Activated CD4-positive, alpha-beta T cell treated with anti-CD3 and anti-CD28 coated beads, Interleukin-2, Interleukin-6, amounts not matched to agents 100 ng/mL and 50 ng/mL, durations not matched to agents 16 hours and 8 hours (primary cell): ENCODE data around the gene OR51B2.
"Not testable (repeated sequence)": the region's sequence is repeated elsewhere in the genome, so short reads cannot be mapped to it uniquely, and the experiment has no call there.

Experiments
- DNase-seq: peaks from one replicate; pipeline ENCODE4 v3.0.0-alpha.2; 2020

OR51B2 gene

GRCh38 chr11:5310423-5310822, 13.7 kb downstream of the OR51B2 start:
- DNase-seq, result no peak

GRCh38 chr11:5307256-5308019, 16.7 kb downstream of the OR51B2 start:
- no peak for DNase-seq

GRCh38 chr11:5304046-5304445, 20.1 kb downstream of the OR51B2 start:
- no peak for DNase-seq

GRCh38 chr11:5303626-5304025, 20.5 kb downstream of the OR51B2 start:
- no peak for DNase-seq

GRCh38 chr11:5301846-5302245, 22.3 kb downstream of the OR51B2 start, which contains the start of gene OR51B4:
TSS of gene OR51B4 (minus strand) at chr11:5301946. CDS start at chr11:5301946, 0 bp downstream.
- DNase-seq, result no peak

GRCh38 chr11:5300251-5300650, 23.8 kb downstream of the OR51B2 start:
- no peak for DNase-seq

- DNase-seq, result no peak
Measured at GRCh38 chr11:5298451-5298850, 25.6 kb downstream of the OR51B2 start.

GRCh38 chr11:5297721-5298323, 26.3 kb downstream of the OR51B2 start:
- DNase-seq, result no peak

- not testable (repeated sequence) for DNase-seq
Measured at GRCh38 chr11:5294342-5294995, 29.6 kb downstream of the OR51B2 start.

GRCh38 chr11:5293028-5293427, 31.1 kb downstream of the OR51B2 start:
- no peak for DNase-seq

- peak; percentile 30 for DNase-seq
Measured at GRCh38 chr11:5291207-5291838, 32.8 kb downstream of the OR51B2 start.

GRCh38 chr11:5290106-5290505, 34.0 kb downstream of the OR51B2 start:
- no peak for DNase-seq

- DNase-seq, result no peak
Measured at GRCh38 chr11:5289696-5290095, 34.4 kb downstream of the OR51B2 start.

GRCh38 chr11:5288906-5289550, 35.1 kb downstream of the OR51B2 start:
- DNase-seq, result no peak

GRCh38 chr11:5288108-5288905, 35.8 kb downstream of the OR51B2 start:
- DNase-seq, result no peak

GRCh38 chr11:5286901-5287300, 37.2 kb downstream of the OR51B2 start:
- no peak for DNase-seq

- DNase-seq, result no peak
Measured at GRCh38 chr11:5286351-5286750, 37.7 kb downstream of the OR51B2 start.

GRCh38 chr11:5285703-5286340, 38.3 kb downstream of the OR51B2 start:
- DNase-seq, result no peak

GRCh38 chr11:5284637-5285036, 39.5 kb downstream of the OR51B2 start:
- DNase-seq, result no peak

GRCh38 chr11:5283882-5284281, 40.2 kb downstream of the OR51B2 start:
- DNase-seq, result no peak

- DNase-seq, result no peak
Measured at GRCh38 chr11:5283086-5283485, 41.0 kb downstream of the OR51B2 start.

GRCh38 chr11:5282628-5283027, 41.5 kb downstream of the OR51B2 start:
- no peak for DNase-seq
